Measurements from ENCODE around the gene PGM1. TPM values are rescaled to one million over a fixed set of nuclear protein-coding genes. Genes with fewer than 3 reads are reported as not detected.

Gene PGM1
- total RNA-seq, 2 experiments from 2014 or later, result 43.2 to 56.9 TPM

DNA sequence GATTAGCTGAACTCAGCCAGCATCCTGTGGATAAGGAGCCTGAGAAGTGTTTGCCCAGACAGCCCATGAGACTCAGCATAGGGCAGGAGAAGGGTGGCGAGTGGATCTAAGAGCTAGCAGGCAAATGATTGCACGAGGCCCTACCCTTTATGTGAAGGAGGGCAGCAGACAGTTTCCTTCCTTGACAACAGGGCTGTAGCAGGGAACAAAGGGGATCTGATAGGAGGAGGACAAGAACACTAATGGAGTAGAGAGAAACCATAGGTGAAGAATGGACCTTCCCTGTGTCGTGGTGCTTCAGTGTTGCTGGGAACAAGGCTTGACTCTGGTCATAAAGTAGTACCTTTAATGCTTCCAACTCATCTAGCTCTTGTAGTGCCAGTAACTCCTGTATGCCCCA is 84.3 kb downstream of the PGM1 start:
- H3K4me1 ChIP-seq (ENCODE audit: insufficient read depth, low read length, poor library complexity, severe bottlenecking), result no peaks in the 10 kb centered on the region
- intact Hi-C loops (cut with micrococcal nuclease; ENCODE audit: unreplicated experiment), result no loop called here
- CTCF ChIA-PET (ENCODE audit: unreplicated experiment), result no interaction called here
- H3K4me2 ChIP-seq (ENCODE audit: low read length), result no peak overlapping the region
- no TSS peak for BruUV-seq (replicated peaks)
- no peak for TF ChIP-seq EZH2phosphoT487 (IDR thresholded peaks at IDR 0.05; ENCODE audit: borderline replicate concordance, low read depth, low read length)
- TF ChIP-seq, protein P1, sequence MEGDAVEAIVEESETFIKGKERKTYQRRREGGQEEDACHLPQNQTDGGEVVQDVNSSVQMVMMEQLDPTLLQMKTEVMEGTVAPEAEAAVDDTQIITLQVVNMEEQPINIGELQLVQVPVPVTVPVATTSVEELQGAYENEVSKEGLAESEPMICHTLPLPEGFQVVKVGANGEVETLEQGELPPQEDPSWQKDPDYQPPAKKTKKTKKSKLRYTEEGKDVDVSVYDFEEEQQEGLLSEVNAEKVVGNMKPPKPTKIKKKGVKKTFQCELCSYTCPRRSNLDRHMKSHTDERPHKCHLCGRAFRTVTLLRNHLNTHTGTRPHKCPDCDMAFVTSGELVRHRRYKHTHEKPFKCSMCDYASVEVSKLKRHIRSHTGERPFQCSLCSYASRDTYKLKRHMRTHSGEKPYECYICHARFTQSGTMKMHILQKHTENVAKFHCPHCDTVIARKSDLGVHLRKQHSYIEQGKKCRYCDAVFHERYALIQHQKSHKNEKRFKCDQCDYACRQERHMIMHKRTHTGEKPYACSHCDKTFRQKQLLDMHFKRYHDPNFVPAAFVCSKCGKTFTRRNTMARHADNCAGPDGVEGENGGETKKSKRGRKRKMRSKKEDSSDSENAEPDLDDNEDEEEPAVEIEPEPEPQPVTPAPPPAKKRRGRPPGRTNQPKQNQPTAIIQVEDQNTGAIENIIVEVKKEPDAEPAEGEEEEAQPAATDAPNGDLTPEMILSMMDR (conservative IDR thresholded peaks at IDR 0.05; ENCODE audit: low read length), result no peak
- H3K27ac ChIP-seq (ENCODE audit: low read depth, low read length, poor library complexity, severe bottlenecking), result no peak overlapping the region
- no peak overlapping the region for H2AFZ ChIP-seq (ENCODE audit: low read length)
- H4K20me1 ChIP-seq (ENCODE audit: insufficient read depth, low read length), result no peaks in the 10 kb centered on the region
- H3K9me3 ChIP-seq (ENCODE audit: low read length), result no peaks in the 10 kb centered on the region
- no peak overlapping the region for H3K4me3 ChIP-seq (ENCODE audit: low read depth, low read length, poor library complexity, severe bottlenecking)
- H3K36me3 ChIP-seq (ENCODE audit: insufficient read depth, low read length), result no peaks in the 10 kb centered on the region
- no peak for DNase-seq (ENCODE audit: low spot score)
- no peaks in the 10 kb centered on the region for H3K9me2 ChIP-seq (ENCODE audit: insufficient read depth, low read length)
- H3K79me2 ChIP-seq (ENCODE audit: insufficient read depth, low read depth, low read length), result no peaks in the 10 kb centered on the region
- POLR2A ChIA-PET, result no interaction called here

DNA sequence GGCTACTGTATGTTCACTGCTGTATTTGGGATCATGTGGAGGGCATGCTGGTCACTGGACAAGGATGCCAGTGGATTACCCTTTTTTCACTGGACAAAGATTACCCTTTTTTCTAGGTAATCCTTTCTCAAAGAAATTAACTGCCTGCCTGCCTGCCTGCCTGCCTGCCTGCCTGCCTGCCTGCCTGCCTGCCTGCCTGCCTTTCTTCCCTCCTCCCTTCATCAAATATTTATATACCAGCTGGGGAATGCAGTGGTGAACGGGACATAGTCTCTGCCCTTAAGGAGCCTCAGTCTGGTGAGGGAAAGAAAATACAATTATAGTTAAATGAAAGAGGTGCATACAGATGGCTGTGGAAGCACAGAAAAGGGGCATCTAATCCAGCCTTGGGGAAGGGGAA is 85.0 kb downstream of the PGM1 start:
- ChIA-PET POLR2A (no interaction called here), CTCF (ENCODE audit: unreplicated experiment) (no interaction called here)
- no peaks in the 10 kb centered on the region for H3K9me2 ChIP-seq (ENCODE audit: insufficient read depth, low read length)
- no peaks in the 10 kb centered on the region for H3K79me2 ChIP-seq (ENCODE audit: insufficient read depth, low read depth, low read length)
- no peaks in the 10 kb centered on the region for H3K4me1 ChIP-seq (ENCODE audit: insufficient read depth, low read length, poor library complexity, severe bottlenecking)
- BruUV-seq (replicated peaks), result no TSS peak
- DNase-seq (ENCODE audit: low spot score), result no peak
- H3K27ac ChIP-seq (ENCODE audit: low read depth, low read length, poor library complexity, severe bottlenecking), result no peak overlapping the region
- no peak overlapping the region for H3K4me3 ChIP-seq (ENCODE audit: low read depth, low read length, poor library complexity, severe bottlenecking)
- H3K4me2 ChIP-seq (ENCODE audit: low read length), result no peak overlapping the region
- no peaks in the 10 kb centered on the region for H4K20me1 ChIP-seq (ENCODE audit: insufficient read depth, low read length)
- no peaks in the 10 kb centered on the region for H3K9me3 ChIP-seq (ENCODE audit: low read length)
- TF ChIP-seq, protein P1 (conservative IDR thresholded peaks at IDR 0.05; ENCODE audit: low read length), result no peak
- TF ChIP-seq EZH2phosphoT487 (IDR thresholded peaks at IDR 0.05; ENCODE audit: borderline replicate concordance, low read depth, low read length), result no peak
- intact Hi-C loops (cut with micrococcal nuclease; ENCODE audit: unreplicated experiment), result no loop called here
- H3K36me3 ChIP-seq (ENCODE audit: insufficient read depth, low read length), result no peaks in the 10 kb centered on the region
- H2AFZ ChIP-seq (ENCODE audit: low read length), result no peak overlapping the region

DNA sequence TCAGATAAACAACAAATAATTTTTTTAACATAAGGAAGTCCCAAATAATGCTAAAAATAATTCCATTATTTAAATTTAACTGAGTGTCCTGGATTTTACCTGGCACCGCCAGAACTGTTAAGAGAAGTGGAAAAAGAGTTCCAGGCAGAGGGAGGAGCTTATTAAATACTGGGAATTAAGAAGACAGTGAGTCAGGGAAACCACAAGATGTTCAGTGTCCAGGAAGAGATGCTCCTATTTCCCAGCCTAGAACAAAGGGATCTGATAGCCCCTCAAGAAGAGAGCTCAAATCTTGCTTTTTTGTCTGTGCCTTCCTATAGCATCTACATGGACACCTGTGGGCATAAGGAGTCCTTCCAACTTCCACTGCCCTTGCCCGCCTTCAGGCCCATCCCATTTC is 85.9 kb downstream of the PGM1 start:
- Histone ChIP-seq H3K9me2 (ENCODE audit: insufficient read depth, low read length) (no peaks in the 10 kb centered on the region), H3K4me1 (ENCODE audit: insufficient read depth, low read length, poor library complexity, severe bottlenecking) (no peaks in the 10 kb centered on the region), H3K4me3 (ENCODE audit: low read depth, low read length, poor library complexity, severe bottlenecking) (no peak overlapping the region), H3K9me3 (ENCODE audit: low read length) (no peaks in the 10 kb centered on the region), H4K20me1 (ENCODE audit: insufficient read depth, low read length) (no peaks in the 10 kb centered on the region), H3K36me3 (ENCODE audit: insufficient read depth, low read length) (no peaks in the 10 kb centered on the region), H2AFZ (ENCODE audit: low read length) (no peak overlapping the region), H3K27ac (ENCODE audit: low read depth, low read length, poor library complexity, severe bottlenecking) (no peak overlapping the region), H3K79me2 (ENCODE audit: insufficient read depth, low read depth, low read length) (no peaks in the 10 kb centered on the region), H3K4me2 (ENCODE audit: low read length) (no peak overlapping the region)
- ChIA-PET CTCF (ENCODE audit: unreplicated experiment) (no interaction called here), POLR2A (interaction anchor here (0.6 kb wide), 1 partner anchor 114 kb away, joined by 3 read pairs; no protein-coding TSS in a partner anchor)
- BruUV-seq (replicated peaks), result no TSS peak
- intact Hi-C loops (cut with micrococcal nuclease; ENCODE audit: unreplicated experiment), result no loop called here
- TF ChIP-seq, protein P1 (conservative IDR thresholded peaks at IDR 0.05; ENCODE audit: low read length), result no peak
- TF ChIP-seq EZH2phosphoT487 (IDR thresholded peaks at IDR 0.05; ENCODE audit: borderline replicate concordance, low read depth, low read length), result no peak
- no peak for DNase-seq (ENCODE audit: low spot score)
